ENCODE measurements around the gene KRT72.

- TF ChIP-seq CTCF (conservative IDR thresholded peaks at IDR 0.05): no peak
- no peak for TF ChIP-seq ZFX (IDR thresholded peaks at IDR 0.05)
These were observed 4.8 kb upstream of the KRT72 start for GRCh38 chr12:52606096-52606495.
